Endothelial cell of umbilical vein (primary cell): ENCODE data around the gene LBHD2. TPM values are rescaled to one million over a fixed set of nuclear protein-coding genes. Genes with fewer than 3 reads are reported as not detected.

Experiments
- BruUV-seq: library from RNA; stranded (reverse); fragments of 400-500 nt; replicated peaks from 2 replicates; lab custom pipeline; 2021; lab: Mats Ljungman, UMichigan
- CTCF ChIA-PET: fragments of 300-600, 350-600 bp; sonication (Branson Sonifier 250); formaldehyde crosslinking; loops from one replicate; lab custom pipeline; 2021; ENCODE audit warnings: antibody characterized with exemption, inconsistent platforms; lab: Charles Lee
- POLR2A ChIA-PET: fragments of 300-600, 350-600 bp; sonication (Branson Sonifier 250); formaldehyde crosslinking; loops from one replicate; lab custom pipeline; 2021; ENCODE audit warnings: antibody characterized with exemption, inconsistent platforms; lab: Charles Lee
- DNase-seq: peaks from one replicate; pipeline ENCODE4 v3.0.0-alpha.2; 2011; ENCODE audit warnings: low read depth, low spot score
- FAIRE-seq: peaks from 2 replicates; lab custom pipeline; 2011; peaks lifted over from hg19 to GRCh38; lab: Jason Lieb, UNC
- H2AFZ ChIP-seq: 2 replicates; pipeline ENCODE4 v1.6.0; 2012; ENCODE audit warnings: low read depth, low read length, control low read depth, inconsistent platforms
- H3K27ac ChIP-seq: 2 replicates; pipeline ENCODE4 v1.5.1; 2011; ENCODE audit warnings: low read depth, mild to moderate bottlenecking, control low read depth, low read length, moderate library complexity; ENCODE audit not compliant: insufficient read depth
- H3K27me3 ChIP-seq, 2 experiments: 2 replicates each; pipeline versions ENCODE4 v1.6.0 to v1.6.1; 2011; ENCODE audit warnings: low read length in 2 of 2, mixed read lengths in 1 of 2; ENCODE audit not compliant: control insufficient read depth in 2 of 2, insufficient read depth in 2 of 2
- H3K36me3 ChIP-seq, 2 experiments: 2 replicates in 1 of 2; 3 replicates in 1 of 2; pipeline ENCODE4 v1.5.1; 2011; ENCODE audit warnings: low read length in 2 of 2, mild to moderate bottlenecking in 1 of 2, moderate library complexity in 1 of 2; ENCODE audit not compliant: control insufficient read depth in 2 of 2, insufficient read depth in 2 of 2; ENCODE audit errors: extremely low read depth in 1 of 2
- H3K4me1 ChIP-seq: 3 replicates; pipeline ENCODE4 v1.5.1; 2011; ENCODE audit warnings: mild to moderate bottlenecking, low read length; ENCODE audit not compliant: control insufficient read depth, insufficient read depth; ENCODE audit errors: extremely low read depth
- H3K4me2 ChIP-seq: 2 replicates; pipeline ENCODE4 v1.6.1; 2011; ENCODE audit warnings: low read length, control low read depth, mixed read lengths; ENCODE audit not compliant: insufficient read depth
- H3K4me3 ChIP-seq, 3 experiments: fragments of 200-600 bp in 1 of 3; sonication (generic), shearing (Covaris generic) in 1 of 3; replicated peaks in 1 of 3; 2 replicates each; pipeline ENCODE4 v1.5.1; 2011 to 2016; ENCODE audit warnings: control low read depth in 3 of 3, low read length in 3 of 3, mild to moderate bottlenecking in 2 of 3, inconsistent platforms in 1 of 3, low read depth in 1 of 3, moderate library complexity in 1 of 3; ENCODE audit not compliant: insufficient read depth in 1 of 3
- H3K79me2 ChIP-seq: 2 replicates; pipeline ENCODE4 v1.6.0; 2012; ENCODE audit warnings: low read length, inconsistent platforms; ENCODE audit not compliant: control insufficient read depth, insufficient read depth
- H3K9ac ChIP-seq: replicated peaks from 2 replicates; pipeline ENCODE3; 2011; ENCODE audit warnings: low read length, control low read depth; ENCODE audit not compliant: insufficient read depth; ENCODE audit errors: extremely low read depth
- H3K9me1 ChIP-seq: replicated peaks from 3 replicates; pipeline ENCODE4 v1.6.0; 2011; ENCODE audit warnings: mild to moderate bottlenecking, low read length; ENCODE audit not compliant: control insufficient read depth, insufficient read depth; ENCODE audit errors: extremely low read depth
- H3K9me3 ChIP-seq: replicated peaks from 2 replicates; pipeline ENCODE4 v1.5.1; 2012; ENCODE audit warnings: low read length, inconsistent platforms; ENCODE audit not compliant: control insufficient read depth, insufficient read depth
- H4K20me1 ChIP-seq: replicated peaks from 2 replicates; pipeline ENCODE3; 2011; ENCODE audit warnings: mild to moderate bottlenecking, low read length; ENCODE audit not compliant: control insufficient read depth, insufficient read depth; ENCODE audit errors: extremely low read depth
- EZH2 ChIP-seq: IDR thresholded peaks from 2 replicates; pipeline ENCODE4 v1.6.1; 2012; ENCODE audit warnings: borderline replicate concordance, low read depth, mild to moderate bottlenecking, moderate library complexity, low read length, inconsistent platforms; ENCODE audit not compliant: severe bottlenecking
- FOS ChIP-seq: IDR thresholded peaks from 2 replicates; pipeline ENCODE4 v1.6.1; 2011; ENCODE audit warnings: mild to moderate bottlenecking, low read length, moderate library complexity, borderline replicate concordance; ENCODE audit not compliant: insufficient read depth
- JUN ChIP-seq: IDR thresholded peaks from 2 replicates; pipeline ENCODE4 v1.6.1; 2011; ENCODE audit warnings: borderline replicate concordance, low read depth; ENCODE audit not compliant: insufficient read length, insufficient read depth
- MYC ChIP-seq: IDR thresholded peaks from one replicate; pipeline ENCODE4 v1.6.1; 2011; ENCODE audit warnings: mild to moderate bottlenecking, low read depth, low read length
- POLR2A ChIP-seq: IDR thresholded peaks from 2 replicates; pipeline ENCODE4 v1.6.1; 2012; ENCODE audit warnings: low read depth, mild to moderate bottlenecking, control low read depth, low read length
- POLR2AphosphoS5 ChIP-seq: IDR thresholded peaks from 2 replicates; pipeline ENCODE4 v1.6.1; 2012; ENCODE audit warnings: low read depth, mild to moderate bottlenecking, control low read depth, low read length, moderate library complexity; ENCODE audit not compliant: insufficient read depth
- dilution Hi-C: fragments of 300-500 bp; cut with MboI; formaldehyde crosslinking; loops from one replicate; pipeline ENCODE4 v1.15.0; 2019; ENCODE audit warnings: low sequenced_read_pairs; ENCODE audit not compliant: extremely low pct_ligation_motif_present
- intact Hi-C: fragments of 100-400 bp; cut with micrococcal nuclease; formaldehyde crosslinking; loops from one replicate; pipeline ENCODE4 v1.10.0; 2022
- polyA plus RNA-seq, 4 experiments: library from polyadenylated mRNA; depleted of rRNA in 3 of 4; stranded (reverse) in 3 of 4; unstranded in 1 of 4; fragments of >200 nt; gene quantifications; 2 replicates each; pipeline versions ENCODE4 v1.2.1 to v1.2.3, GENCODE V29; 2011 to 2012; ENCODE audit warnings: missing spikeins in 1 of 4
- total RNA-seq: library from RNA; stranded (reverse); gene quantifications from 2 replicates; pipeline ENCODE4 v1.2.3, GENCODE V29; 2021
- TF ChIP-seq, protein P1 (sequence below), 2 donors: IDR thresholded peaks; 1 replicate in 1 of 2; 2 replicates in 1 of 2; pipeline ENCODE4 v1.5.1; 2011; ENCODE audit warnings: low read length in 2 of 2, mild to moderate bottlenecking in 2 of 2, moderate library complexity in 2 of 2, control low read depth in 1 of 2, inconsistent platforms in 1 of 2, low read depth in 1 of 2; ENCODE audit not compliant: insufficient read depth in 1 of 2; ENCODE audit errors: extremely low read depth in 1 of 2
- TF ChIP-seq, protein P2 (sequence below): IDR thresholded peaks from 2 replicates; pipeline ENCODE4 v1.6.1; 2011; ENCODE audit not compliant: insufficient read depth, insufficient read length

The LBHD2 gene
- total and polyA plus RNA-seq, 2 donors (not counting 3 experiments of a cell fraction or from before 2014, with no cell fraction given) = not detected

DNA sequence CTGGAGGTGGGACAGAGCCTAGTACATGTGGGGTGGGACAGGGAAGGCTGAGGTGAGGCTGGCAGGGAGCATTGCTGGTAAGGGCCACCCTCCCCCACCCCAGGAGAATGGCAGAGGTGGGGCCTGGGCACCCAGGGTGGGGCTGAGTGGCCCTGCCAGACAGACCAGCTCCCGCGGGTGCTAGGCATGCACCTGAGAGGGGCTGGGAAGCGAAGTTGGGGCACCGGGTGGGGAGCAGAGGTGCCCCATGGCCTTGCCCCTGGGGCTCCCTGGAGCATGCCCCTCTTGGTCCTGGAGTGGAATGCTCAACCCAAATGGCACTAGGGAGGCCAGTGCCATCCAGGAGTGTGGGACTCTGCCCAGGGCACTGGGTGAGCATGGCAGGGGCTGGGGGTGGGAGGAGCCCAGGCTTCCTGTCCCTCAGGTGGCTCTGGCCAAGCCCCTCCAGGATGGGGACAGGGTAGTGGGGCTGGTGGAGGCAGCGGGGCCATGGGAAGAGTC is 40.5 kb downstream of the LBHD2 start:
- H2AFZ ChIP-seq = no peak overlapping the region
- no peak overlapping the region for H3K9ac ChIP-seq
- FAIRE-seq (no peak), DNase-seq (no peak)
- no peak overlapping the region for H3K27ac ChIP-seq
- no peaks in the 10 kb centered on the region for H3K36me3 ChIP-seq
- peaks cover 32% of the 10 kb centered on the region for H3K4me1 ChIP-seq
- no peaks in the 10 kb centered on the region for H3K27me3 ChIP-seq
- H4K20me1 ChIP-seq = no peaks in the 10 kb centered on the region
- peak overlapping the region in 1 of 3 experiments; percentile 58 for H3K4me3 ChIP-seq
- no peaks in the 10 kb centered on the region for H3K79me2 ChIP-seq
- CTCF ChIA-PET = interaction anchor here (1.1 to 6.9 kb wide), 4 partner anchors 14 to 60 kb away, joined by 3 to 86 read pairs (median 9); no protein-coding TSS in a partner anchor
- no peaks in the 10 kb centered on the region for H3K9me1 ChIP-seq
- POLR2A ChIA-PET = no interaction called here
- intact Hi-C loops (loop anchor here (10.0 kb wide), 1 partner anchor 260 kb away; the partner anchor contains the start of gene MARK3), dilution Hi-C loops (no loop called here)
- H3K4me2 ChIP-seq = no peak overlapping the region
- BruUV-seq = no TSS peak
- no peaks in the 10 kb centered on the region for H3K9me3 ChIP-seq
- TF ChIP-seq JUN (no peak), POLR2A (no peak), POLR2AphosphoS5 (no peak), MYC (no peak), EZH2 (no peak), FOS (no peak)
- TF ChIP-seq, protein P1, sequence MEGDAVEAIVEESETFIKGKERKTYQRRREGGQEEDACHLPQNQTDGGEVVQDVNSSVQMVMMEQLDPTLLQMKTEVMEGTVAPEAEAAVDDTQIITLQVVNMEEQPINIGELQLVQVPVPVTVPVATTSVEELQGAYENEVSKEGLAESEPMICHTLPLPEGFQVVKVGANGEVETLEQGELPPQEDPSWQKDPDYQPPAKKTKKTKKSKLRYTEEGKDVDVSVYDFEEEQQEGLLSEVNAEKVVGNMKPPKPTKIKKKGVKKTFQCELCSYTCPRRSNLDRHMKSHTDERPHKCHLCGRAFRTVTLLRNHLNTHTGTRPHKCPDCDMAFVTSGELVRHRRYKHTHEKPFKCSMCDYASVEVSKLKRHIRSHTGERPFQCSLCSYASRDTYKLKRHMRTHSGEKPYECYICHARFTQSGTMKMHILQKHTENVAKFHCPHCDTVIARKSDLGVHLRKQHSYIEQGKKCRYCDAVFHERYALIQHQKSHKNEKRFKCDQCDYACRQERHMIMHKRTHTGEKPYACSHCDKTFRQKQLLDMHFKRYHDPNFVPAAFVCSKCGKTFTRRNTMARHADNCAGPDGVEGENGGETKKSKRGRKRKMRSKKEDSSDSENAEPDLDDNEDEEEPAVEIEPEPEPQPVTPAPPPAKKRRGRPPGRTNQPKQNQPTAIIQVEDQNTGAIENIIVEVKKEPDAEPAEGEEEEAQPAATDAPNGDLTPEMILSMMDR (IDR thresholded peaks at IDR 0.05; ENCODE audit: extremely low read depth in 1 of 2, insufficient read depth in 1 of 2, low read depth in 1 of 2, low read length in 2 of 2) = no peak
- TF ChIP-seq, protein P2, sequence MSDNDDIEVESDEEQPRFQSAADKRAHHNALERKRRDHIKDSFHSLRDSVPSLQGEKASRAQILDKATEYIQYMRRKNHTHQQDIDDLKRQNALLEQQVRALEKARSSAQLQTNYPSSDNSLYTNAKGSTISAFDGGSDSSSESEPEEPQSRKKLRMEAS = no peak
